Pancreas (tissue), 10 donors: ENCODE data around the gene DYNLT2. TPM values are rescaled to one million over a fixed set of nuclear protein-coding genes. Genes with fewer than 3 reads are reported as not detected.

Source experiments
- ATAC-seq, 4 donors: fragments of 200-7000 bp; cut with Tn5 transposase; one replicate each; pipeline versions ENCODE4 v1.8.0 to v1.9.1; 2020; ENCODE audit warnings: mild to moderate bottlenecking in 4 of 4, moderate library complexity in 4 of 4
- DNase-seq, 6 donors: peaks; one replicate each; pipeline ENCODE4 v3.0.0-alpha.2; 2020
- FAIRE-seq: peaks from 2 replicates; lab custom pipeline; 2012; peaks lifted over from hg19 to GRCh38; lab: Jason Lieb, UNC
- H3K27ac ChIP-seq, 4 donors: fragments of 200-600 bp; sonication (generic); 1 replicate in 3 of 4; 2 replicates in 1 of 4; pipeline versions ENCODE4 v1.5.0 to v1.8.0; 2020
- H3K27me3 ChIP-seq, 4 donors: fragments of 200-600 bp; one replicate each; pipeline ENCODE4 v1.8.0; 2021
- H3K36me3 ChIP-seq, 3 donors: fragments of 200-600 bp; sonication (generic) in 1 of 3; one replicate each; pipeline versions ENCODE4 v1.5.0 to v1.8.0; 2020 to 2021
- H3K4me1 ChIP-seq, 3 donors: fragments of 200-600 bp; one replicate each; pipeline ENCODE4 v1.8.0; 2021
- H3K4me3 ChIP-seq, 4 donors: fragments of 200-600 bp; sonication (generic) in 2 of 4; one replicate each; pipeline versions ENCODE4 v1.5.0 to v1.8.0; 2020 to 2021
- H3K9me3 ChIP-seq, 4 donors: fragments of 200-600 bp; one replicate each; pipeline ENCODE4 v1.8.0; 2021
- CTCF ChIP-seq, 4 donors: fragments of 200-600 bp; sonication (generic) in 3 of 4; IDR thresholded peaks; one replicate each; pipeline versions ENCODE4 v1.5.0 to v1.8.0; 2021; ENCODE audit warnings: antibody characterized with exemption in 4 of 4
- WGBS, 2 donors: extraction: QIAGEN DNeasy Blood & Tissue Kit; methylation state at CpG; one replicate each; pipeline ENCODE4 v1.1.7; 2013; 5-methylcytosine and 5-hydroxymethylcytosine counted together
- intact Hi-C, 3 donors: fragments of 100-400 bp; cut with DNase I; formaldehyde crosslinking; loops; one replicate each; pipeline versions ENCODE4 v1.11.1 to v1.14.2; 2022
- polyA plus RNA-seq, 2 donors: library from polyadenylated mRNA; stranded (reverse); fragments of 200-250 nt; gene quantifications; one replicate each; pipeline ENCODE4 v1.2.3, GENCODE V29; 2013
- total RNA-seq, 6 donors: library from RNA; stranded (reverse); fragmentation: NEBNext Ultra II Directional in 4 of 6; extraction: Animal tissue kit (Norgen Biotek cat#: 25700) in 4 of 6; gene quantifications; one replicate each; pipeline versions ENCODE4 v1.2.1 to v1.2.4, GENCODE V29; 2021 to 2023
- donor health status: healthy with polysubstance abuse.
- donor health status: DM: no; HTN: no; CAD: no; lungs with moderate emphysema.
- donor health status: DM: no; HTN: no; CAD: no.
- donor health status: control.
- donor health status: control.
- donor health status: Bipolar disorder and iron deficiency.
- donor health status: DM: yes; HTN: yes; CAD: no.
- donor health status: DM: no; HTN: no; CAD: no.
- donor health status: DM: no; HTN: no; CAD: no.
- donor health status: DM: yes; HTN: yes; CAD: no.

The DYNLT2 gene
- total and polyA plus RNA-seq, 8 donors = 0.20 to 2.9 (median 1.1) TPM

- DNase-seq (peak in 1 of 6 donors; percentile 2), ATAC-seq (no peak), FAIRE-seq (no peak)
- no peaks in the 10 kb centered on the region for H3K36me3 ChIP-seq
- H3K27ac ChIP-seq = no peak overlapping the region
- H3K4me1 ChIP-seq = peaks cover 0 to 2% (median 0%) of the 10 kb centered on the region in 3 donors
- H3K27me3 ChIP-seq = no peaks in the 10 kb centered on the region
- intact Hi-C loops = no loop called here
- 75 to 80% methylated on average over 12 of the region's 12 CpGs for WGBS, 2 donors
- no peak for TF ChIP-seq CTCF (IDR thresholded peaks at IDR 0.05)
- H3K4me3 ChIP-seq = no peak overlapping the region
- H3K9me3 ChIP-seq = no peaks in the 10 kb centered on the region
Observed at GRCh38 chr6:169784821-169785340, 33.5 kb upstream of the DYNLT2 start.

- Histone ChIP-seq H3K27ac (no peak overlapping the region), H3K36me3 (no peaks in the 10 kb centered on the region), H3K9me3 (no peaks in the 10 kb centered on the region), H3K4me3 (no peak overlapping the region), H3K27me3 (no peaks in the 10 kb centered on the region), H3K4me1 (no peaks in the 10 kb centered on the region)
- peak in 2 of 6 donors; percentile 5 to 32 for DNase-seq
- FAIRE-seq = no peak
- no peak for ATAC-seq
- intact Hi-C loops = no loop called here
- no peak for TF ChIP-seq CTCF (IDR thresholded peaks at IDR 0.05)
- WGBS, 2 donors = 88 to 89% methylated on average over 23 of the region's 23 CpGs
Observed at GRCh38 chr6:169783971-169784820, 32.8 kb upstream of the DYNLT2 start.

- FAIRE-seq = no peak
- TF ChIP-seq CTCF (IDR thresholded peaks at IDR 0.05) = no peak
- no peaks in the 10 kb centered on the region for H3K36me3 ChIP-seq
- no peak for DNase-seq
- no peak overlapping the region for H3K27ac ChIP-seq
- no peak for ATAC-seq
- H3K4me1 ChIP-seq = no peaks in the 10 kb centered on the region
- WGBS, 2 donors = 83 to 87% methylated on average over 9 of the region's 9 CpGs
- no peaks in the 10 kb centered on the region for H3K9me3 ChIP-seq
- H3K4me3 ChIP-seq = no peak overlapping the region
- no peaks in the 10 kb centered on the region for H3K27me3 ChIP-seq
- intact Hi-C loops = no loop called here
Observed at GRCh38 chr6:169783401-169783800, 32.0 kb upstream of the DYNLT2 start.

- FAIRE-seq (no peak), ATAC-seq (no peak), DNase-seq (no peak)
- no peaks in the 10 kb centered on the region for H3K36me3 ChIP-seq
- no peaks in the 10 kb centered on the region for H3K27me3 ChIP-seq
- no peaks in the 10 kb centered on the region for H3K4me1 ChIP-seq
- no peaks in the 10 kb centered on the region for H3K9me3 ChIP-seq
- no peak for TF ChIP-seq CTCF (IDR thresholded peaks at IDR 0.05)
- WGBS, 2 donors = 86 to 92% methylated on average over 8 of the region's 8 CpGs
- intact Hi-C loops = no loop called here
- no peak overlapping the region for H3K27ac ChIP-seq
- H3K4me3 ChIP-seq = no peak overlapping the region
Observed at GRCh38 chr6:169782966-169783365, 31.6 kb upstream of the DYNLT2 start.
